GM19467 (cell line): ENCODE data around the gene SRPK1.
A peak's percentile ranks its signal among the peaks of the same experiment; 100 is the strongest.
"Not testable (repeated sequence)": the region's sequence is repeated elsewhere in the genome, so short reads cannot be mapped to it uniquely, and the experiment has no call there.

ENCODE experiments used
- ATAC-seq: cut with Tn5 transposase; IDR thresholded peaks from one replicate; pipeline ENCODE4 v1.9.1; 2021; ENCODE audit warnings: mild to moderate bottlenecking, moderate library complexity; ENCODE audit not compliant: unreplicated experiment

The SRPK1 gene

DNA sequence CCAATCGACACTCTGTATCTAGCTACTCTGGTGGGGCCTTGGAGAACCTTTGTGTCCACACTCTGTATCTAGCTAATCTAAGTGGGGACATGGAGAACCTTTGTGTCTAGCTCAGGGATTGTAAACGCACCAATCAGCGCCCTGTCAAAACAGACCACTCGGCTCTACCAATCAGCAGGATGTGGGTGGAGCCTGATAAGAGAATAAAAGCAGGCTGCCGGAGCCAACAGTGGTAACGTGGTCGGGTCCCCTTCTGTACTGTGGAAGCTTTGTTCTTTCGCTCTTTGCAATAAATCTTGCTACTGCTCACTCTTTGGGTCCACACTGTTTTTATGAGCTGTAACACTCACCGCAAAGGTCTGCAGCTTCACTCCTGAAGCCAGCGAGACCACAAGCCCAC lies 11.0 kb upstream of the SRPK1 start:
- ATAC-seq = not testable (repeated sequence)

DNA sequence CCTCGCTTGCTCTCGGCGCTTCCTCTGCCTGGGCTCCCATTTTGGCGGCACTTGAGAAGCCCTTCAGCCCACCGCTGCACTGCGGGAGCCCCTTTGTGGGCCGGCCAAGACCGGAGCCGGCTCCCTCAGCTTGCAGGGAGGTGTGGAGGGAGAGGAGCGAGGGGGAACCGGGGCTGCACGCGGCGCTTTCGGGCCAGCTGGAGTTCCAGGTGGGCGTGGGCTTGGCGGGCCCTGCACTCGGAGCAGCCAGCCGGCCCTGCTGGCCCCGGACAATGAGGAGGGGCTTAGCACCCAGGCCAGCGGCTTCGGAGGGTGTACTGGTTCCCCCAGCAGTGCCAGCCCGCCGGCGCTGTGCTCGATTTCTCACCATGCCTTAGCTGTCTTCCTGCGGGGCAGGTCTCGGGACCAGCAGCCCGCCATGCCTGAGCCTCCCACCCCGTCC lies 10.2 kb upstream of the SRPK1 start:
- no peak for ATAC-seq

DNA sequence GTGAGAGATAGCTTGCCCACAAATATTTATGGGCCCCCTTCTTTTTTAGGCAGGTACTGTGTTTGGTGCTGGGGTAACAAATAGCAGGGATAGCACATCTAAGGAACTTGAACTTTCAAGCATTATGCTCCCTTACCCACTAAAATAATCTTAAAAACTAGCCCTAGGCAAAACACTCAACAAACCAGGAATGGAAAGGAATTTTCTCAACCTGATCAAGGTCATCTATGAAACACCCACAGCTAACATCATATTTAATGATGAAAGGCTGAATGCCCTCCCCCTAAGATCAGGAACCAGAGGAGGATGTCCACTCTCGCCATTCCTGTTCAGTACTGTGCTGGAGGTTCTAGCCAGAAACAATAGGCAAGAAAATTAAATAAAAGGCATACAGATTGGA lies 8.7 kb upstream of the SRPK1 start:
- no peak for ATAC-seq

DNA sequence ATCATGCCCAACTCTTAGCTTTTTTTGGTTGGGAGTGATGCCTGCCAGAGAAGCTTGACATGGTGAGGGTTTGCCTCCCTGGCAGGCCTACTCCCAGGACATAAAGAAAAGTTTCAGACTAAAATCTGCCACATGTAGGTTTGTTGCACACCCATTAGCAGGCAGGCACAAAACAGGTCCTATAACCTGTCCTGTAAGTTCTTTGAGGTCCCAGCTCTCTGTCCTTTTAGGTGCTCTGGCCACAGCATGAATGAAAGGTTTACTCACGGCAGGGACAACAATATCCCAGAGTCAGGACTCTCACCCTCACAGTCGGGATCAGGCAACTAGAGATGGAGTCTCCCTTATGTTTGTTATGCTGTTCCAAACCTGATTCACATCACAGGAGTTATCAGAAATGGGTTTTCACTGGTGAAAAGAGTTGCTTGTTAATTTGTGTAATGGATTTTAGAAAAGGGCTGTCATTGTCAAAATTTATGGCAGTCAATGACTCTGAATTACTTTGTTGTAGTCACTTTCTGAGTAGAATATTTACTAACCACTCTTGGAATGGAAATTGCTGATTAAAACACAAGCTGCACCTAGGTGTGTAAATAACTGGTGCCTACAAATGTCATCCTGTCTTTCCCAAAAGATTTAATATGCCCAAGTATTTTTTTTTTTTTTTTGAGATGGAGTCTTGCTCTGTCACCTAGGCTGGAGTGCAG lies 5.8 kb upstream of the SRPK1 start:
- no peak for ATAC-seq

DNA sequence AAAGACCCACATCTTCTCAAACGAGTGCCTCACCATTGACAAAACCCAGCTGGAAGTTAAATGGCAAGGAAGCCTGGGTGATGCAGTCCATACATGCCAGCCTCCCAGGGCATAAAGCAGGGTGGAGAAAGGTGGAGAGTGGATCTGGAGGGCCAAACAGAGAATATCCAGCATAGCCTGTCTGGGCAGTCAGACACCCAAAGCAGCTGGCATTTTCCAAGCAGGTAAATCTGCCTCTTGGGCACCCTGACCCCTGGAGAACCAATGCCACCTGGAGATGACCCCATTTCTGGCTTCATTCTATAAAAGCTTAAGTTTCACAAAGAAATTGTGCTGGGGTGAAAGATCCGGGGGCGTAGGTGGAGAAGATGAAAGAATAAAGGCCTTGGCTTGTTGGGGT lies 5.1 kb upstream of the SRPK1 start:
- no peak for ATAC-seq

DNA sequence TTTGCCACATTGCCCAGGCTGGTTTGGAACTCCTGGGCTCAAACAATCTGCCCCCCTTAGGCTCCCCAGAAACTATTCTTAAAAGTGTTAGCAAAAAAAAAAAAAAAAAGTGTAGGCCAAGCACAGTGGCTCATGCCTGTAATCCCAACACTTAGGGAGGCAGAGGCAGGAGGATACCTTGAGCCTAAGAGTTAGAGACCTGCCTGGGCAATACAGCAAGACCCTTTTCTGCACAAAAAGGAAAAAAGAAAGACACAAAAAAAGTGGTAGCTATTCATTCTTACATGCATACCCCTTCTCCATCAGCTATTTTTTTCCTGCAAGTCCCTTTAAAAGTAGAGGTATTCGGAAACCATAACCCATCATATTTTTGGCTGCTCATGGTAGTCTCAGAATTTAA lies 3.2 kb upstream of the SRPK1 start:
- ATAC-seq = no peak

- no peak for ATAC-seq
Measured at GRCh38 chr6:35922139-35922554, 1.2 kb upstream of the SRPK1 start.

DNA sequence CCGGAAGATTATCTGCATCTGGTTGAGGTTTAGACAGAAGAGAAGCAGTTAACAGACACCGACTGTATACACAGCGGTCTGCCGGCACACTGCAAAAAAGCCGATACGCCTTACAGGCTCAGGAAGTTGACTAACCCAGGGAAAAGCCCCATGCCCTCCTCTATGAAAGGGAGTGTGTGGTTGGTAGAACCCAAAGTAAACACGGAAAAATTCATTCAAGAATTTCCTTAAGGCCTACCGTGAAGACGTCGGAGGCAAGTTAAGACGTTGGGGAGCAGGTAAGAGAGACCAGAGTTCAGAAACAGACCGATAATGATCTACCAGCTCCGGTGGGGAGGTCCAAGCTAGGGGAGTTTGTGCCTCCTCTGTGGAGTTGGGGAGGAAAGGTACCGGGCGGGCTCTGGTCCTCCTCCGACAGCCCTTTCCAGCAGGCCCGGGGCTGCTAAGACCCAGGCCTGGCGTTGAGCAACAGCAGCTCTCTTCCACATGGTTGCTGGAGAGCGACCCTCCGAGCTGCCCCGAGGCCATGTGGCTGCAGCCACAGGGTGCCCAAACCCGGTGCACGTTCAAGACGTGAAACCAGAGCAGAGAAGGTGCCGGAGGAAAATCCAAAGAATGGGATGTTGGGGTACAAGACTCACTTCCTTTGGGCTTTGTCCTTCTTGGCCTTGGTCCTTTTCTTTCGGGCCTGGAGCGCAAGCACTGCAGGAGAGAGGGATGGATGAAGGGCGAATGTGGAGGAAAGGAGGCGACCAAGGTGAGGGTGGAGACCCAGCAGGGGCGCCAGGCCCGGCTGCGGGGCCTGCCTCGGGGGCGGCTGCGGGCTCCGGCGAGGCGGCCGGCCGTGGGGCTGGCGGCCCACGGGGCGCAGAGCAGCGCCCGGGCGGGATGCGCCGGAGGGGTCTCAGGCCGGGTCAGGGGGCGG lies 809 bp downstream of the SRPK1 start:
- ATAC-seq = peak; percentile 7

DNA sequence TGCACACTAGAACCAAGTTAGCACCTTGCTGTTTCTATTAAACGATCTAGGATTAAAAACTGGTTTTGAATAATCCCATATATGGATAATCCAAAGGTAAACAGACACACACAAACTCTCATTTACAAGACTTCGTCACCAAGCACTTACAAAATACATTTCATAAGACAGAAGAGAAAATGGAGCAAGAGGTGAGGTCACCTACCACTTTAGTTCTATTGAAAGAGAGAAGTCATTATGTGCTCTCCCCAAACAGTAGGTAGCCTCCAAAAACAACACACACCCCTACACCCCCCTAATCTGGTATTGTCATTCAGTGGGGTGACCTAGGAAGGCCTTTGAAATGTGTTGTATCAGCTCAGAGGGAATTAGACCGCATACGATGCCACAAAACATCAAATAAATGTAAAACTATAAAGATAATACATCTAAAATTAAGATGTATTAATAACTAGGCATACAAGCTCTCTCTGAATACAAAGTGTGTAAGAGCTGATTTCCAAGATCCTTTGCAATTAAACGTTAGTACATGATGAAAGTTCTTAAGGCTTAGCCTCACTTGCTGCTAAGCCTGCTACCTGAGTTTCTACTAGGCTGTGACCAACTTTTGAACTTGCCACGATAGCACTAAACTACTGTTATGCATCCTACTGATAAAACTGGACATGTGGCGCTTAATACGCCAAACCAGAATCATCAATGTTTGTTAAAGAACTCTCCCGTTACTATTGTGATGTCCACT lies 1.6 kb downstream of the SRPK1 start:
- no peak for ATAC-seq

DNA sequence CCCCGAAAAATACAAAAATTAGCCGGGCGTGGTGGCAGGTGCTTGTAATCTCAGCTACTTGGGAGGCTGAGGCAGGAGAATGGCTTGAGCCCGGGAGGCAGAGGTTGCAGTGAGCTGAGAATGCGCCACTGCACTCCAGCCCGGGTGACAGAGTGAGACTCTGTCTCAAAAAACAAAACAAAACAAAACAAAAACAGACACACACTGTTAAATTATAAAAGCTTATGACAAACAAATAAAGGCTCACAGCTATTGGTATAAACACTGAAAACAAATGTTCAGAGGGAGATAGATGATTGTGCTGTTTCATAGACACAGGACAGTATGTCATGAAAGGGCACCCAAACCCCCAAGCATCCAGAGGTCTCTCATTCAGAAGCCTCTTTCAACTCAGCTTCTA lies 4.0 kb downstream of the SRPK1 start:
- ATAC-seq = not testable (repeated sequence)

GRCh38 chr6:35916056-35916455 lies 4.8 kb downstream of the SRPK1 start:
- no peak for ATAC-seq

GRCh38 chr6:35914536-35914935 lies 6.4 kb downstream of the SRPK1 start:
- ATAC-seq = no peak

DNA sequence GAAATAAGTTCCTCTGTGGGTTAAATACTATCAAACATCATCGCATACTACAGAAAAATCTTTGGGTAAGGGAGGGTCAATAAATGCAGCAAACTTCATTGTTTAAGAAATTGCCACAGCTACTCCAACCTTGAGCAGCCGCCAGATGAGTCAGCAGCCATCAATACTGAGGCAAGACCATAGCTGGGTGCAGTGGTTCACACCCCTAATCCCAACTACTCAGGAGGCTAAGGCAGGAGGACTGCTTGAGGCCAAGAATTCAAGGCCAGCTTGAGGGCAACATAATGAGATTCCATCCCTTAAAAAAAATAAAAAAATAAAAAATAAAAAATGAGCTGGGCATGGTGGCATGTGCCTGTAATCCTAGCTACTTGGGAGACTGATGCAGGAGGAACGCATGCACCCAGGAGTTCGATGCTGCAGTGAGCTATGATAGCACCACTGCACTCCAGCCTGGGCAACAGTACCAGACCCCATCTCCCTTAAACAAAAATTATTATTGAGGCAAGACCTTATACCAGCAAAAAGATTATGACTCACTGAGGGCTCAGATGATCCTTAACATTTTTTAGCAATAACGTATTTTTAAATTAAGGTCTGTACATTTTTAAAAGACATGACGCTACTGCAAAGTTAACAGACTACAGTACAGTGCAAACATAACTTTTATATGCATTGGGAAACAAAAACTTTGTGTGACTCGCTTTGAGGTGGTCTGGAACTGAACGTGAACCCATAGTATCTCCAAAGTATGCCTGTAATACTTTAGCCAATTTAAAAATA lies 8.8 kb downstream of the SRPK1 start:
- no peak for ATAC-seq

DNA sequence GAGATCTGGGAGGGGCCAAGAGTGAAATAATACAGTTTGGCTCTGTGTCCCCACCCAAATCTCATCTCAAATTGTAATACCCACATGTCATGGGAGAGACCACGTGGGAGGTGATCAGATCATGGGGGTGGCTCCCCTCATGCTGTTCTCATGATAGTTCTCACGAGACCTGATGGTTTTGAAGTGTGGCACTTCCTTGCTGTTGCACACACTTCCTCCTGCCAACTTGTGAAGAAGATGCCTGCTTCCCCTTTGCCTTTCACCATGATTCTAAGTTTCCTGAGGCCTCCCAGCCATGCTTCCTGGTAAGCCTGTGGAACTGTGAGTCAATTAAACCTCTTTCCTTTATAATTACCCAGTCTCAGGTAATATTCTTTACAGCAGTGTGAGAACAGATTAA lies 11.3 kb downstream of the SRPK1 start:
- not testable (repeated sequence) for ATAC-seq

GRCh38 chr6:35908753-35909401 lies 12.0 kb downstream of the SRPK1 start:
- ATAC-seq = not testable (repeated sequence)

- no peak for ATAC-seq
Measured at GRCh38 chr6:35907750-35908149, 13.1 kb downstream of the SRPK1 start.

DNA sequence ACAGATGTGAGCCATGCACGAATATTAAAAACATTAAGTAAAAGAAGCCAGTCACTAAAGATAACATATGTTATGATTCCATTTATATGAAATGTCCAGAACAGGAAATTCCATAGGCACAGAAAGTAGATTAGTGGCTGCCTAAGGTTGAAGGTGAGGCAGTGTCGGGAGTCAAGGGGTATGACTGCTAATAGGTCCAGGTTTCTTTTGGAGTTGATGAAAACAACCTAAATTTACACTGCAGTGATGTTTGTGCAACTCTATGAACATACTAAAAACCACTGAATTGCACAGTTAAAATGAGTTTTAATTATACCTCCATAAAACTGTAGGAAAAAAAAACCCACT lies 14.4 kb downstream of the SRPK1 start:
- ATAC-seq = no peak

GRCh38 chr6:35905841-35906498 lies 14.9 kb downstream of the SRPK1 start:
- ATAC-seq = no peak

DNA sequence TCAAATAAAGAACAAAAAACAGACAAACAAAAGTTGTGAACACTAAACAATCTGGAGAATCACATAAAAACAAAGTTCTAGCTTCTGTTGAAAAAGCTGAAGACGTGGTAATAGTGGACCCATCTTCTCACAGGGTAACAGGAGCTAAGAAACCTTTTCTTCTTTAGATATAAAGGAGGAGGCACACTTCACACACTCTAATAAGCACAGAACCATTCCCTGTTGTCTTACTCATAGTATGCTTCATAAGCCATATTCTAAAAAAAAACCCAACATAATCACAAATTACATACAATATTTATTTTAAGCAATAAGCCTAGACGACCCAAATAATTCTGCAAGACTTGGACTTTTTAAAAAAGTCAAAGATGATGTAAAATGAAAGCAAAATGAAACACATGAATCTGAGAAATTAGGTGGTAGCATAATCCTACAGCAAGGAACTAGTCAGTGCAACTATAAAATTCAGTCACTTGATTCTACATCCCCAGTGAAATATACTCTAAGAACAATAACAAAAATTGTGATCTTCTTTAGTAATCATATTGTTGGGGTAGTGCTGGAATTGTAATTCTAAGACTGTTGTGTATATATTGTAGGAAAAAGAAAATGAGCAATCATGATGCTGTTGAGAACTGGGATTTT lies 15.6 kb downstream of the SRPK1 start:
- no peak for ATAC-seq
